GM23338 (cell line): Measurements from ENCODE around the gene ABHD16A. TPM values are rescaled to one million over a fixed set of nuclear protein-coding genes. Genes with fewer than 3 reads are reported as not detected.

ENCODE experiments used
- ATAC-seq: fragments of 200-7000 bp; cut with Tn5 transposase; 3 replicates; pipeline ENCODE4 v1.9.1; 2020
- DNase-seq: peaks from one replicate; pipeline ENCODE4 v3.0.0-alpha.2; 2015; ENCODE audit warnings: low spot score
- H2AFZ ChIP-seq: fragments of 200-600 bp; sonication (generic); 2 replicates; pipeline ENCODE4 v1.8.0; 2016; ENCODE audit warnings: antibody characterized with exemption, mild to moderate bottlenecking, moderate library complexity
- H3F3A ChIP-seq: fragments of 200-600 bp; sonication (generic); replicated peaks from 2 replicates; pipeline ENCODE4 v1.8.0; 2017; ENCODE audit warnings: antibody characterized with exemption, mixed run types, low read depth
- H3K27ac ChIP-seq: fragments of 200-600 bp; sonication (generic); 2 replicates; pipeline ENCODE4 v1.6.1; 2016; ENCODE audit warnings: low read depth
- H3K27me3 ChIP-seq: fragments of 200-600 bp; sonication (generic); 2 replicates; pipeline ENCODE4 v1.8.0; 2016; ENCODE audit warnings: mild to moderate bottlenecking, mixed run types, moderate library complexity; ENCODE audit not compliant: insufficient read depth
- H3K36me3 ChIP-seq: fragments of 200-600 bp; sonication (generic); 2 replicates; pipeline ENCODE4 v1.8.0; 2016; ENCODE audit warnings: mild to moderate bottlenecking; ENCODE audit not compliant: insufficient read depth
- H3K4me1 ChIP-seq: fragments of 200-600 bp; sonication (generic); 2 replicates; pipeline ENCODE4 v1.8.0; 2016; ENCODE audit warnings: mild to moderate bottlenecking, moderate library complexity; ENCODE audit not compliant: insufficient read depth
- H3K4me2 ChIP-seq: fragments of 200-600 bp; sonication (generic); 2 replicates; pipeline ENCODE4 v1.7.1; 2017; ENCODE audit warnings: mixed run types
- H3K4me3 ChIP-seq: fragments of 200-600 bp; sonication (generic); 2 replicates; pipeline ENCODE4 v1.6.1; 2016; ENCODE audit warnings: mixed run types
- H3K79me2 ChIP-seq: fragments of 200-600 bp; sonication (generic); replicated peaks from 2 replicates; pipeline ENCODE4 v1.8.0; 2017; ENCODE audit warnings: mild to moderate bottlenecking; ENCODE audit not compliant: insufficient read depth
- H3K9me2 ChIP-seq: fragments of 200-600 bp; sonication (generic); 2 replicates; pipeline ENCODE4 v1.8.0; 2017; ENCODE audit not compliant: insufficient read depth
- H4K20me1 ChIP-seq: fragments of 200-600 bp; sonication (generic); replicated peaks from 2 replicates; pipeline ENCODE4 v1.8.0; 2017; ENCODE audit warnings: mild to moderate bottlenecking; ENCODE audit not compliant: insufficient read depth
- H3K27ac Mint-ChIP-seq: 2 replicates; pipeline ENCODE4 v1.8.0; 2020; ENCODE audit warnings: inconsistent platforms, mild to moderate bottlenecking, moderate library complexity, mixed read lengths
- H3K27me3 Mint-ChIP-seq: 3 replicates; pipeline ENCODE4 v1.8.0; 2022; ENCODE audit warnings: low read depth, mild to moderate bottlenecking, moderate library complexity, mixed read lengths, inconsistent platforms; ENCODE audit not compliant: insufficient read depth, poor library complexity
- H3K36me3 Mint-ChIP-seq: 3 replicates; pipeline ENCODE4 v1.8.0; 2021; ENCODE audit warnings: low read depth, mild to moderate bottlenecking, inconsistent platforms, moderate library complexity, mixed read lengths
- H3K4me1 Mint-ChIP-seq: 3 replicates; pipeline ENCODE4 v1.8.0; 2020; ENCODE audit warnings: mild to moderate bottlenecking, inconsistent platforms, mixed read lengths
- H3K4me3 Mint-ChIP-seq: 3 replicates; pipeline ENCODE4 v1.8.0; 2021; ENCODE audit warnings: moderate library complexity, mild to moderate bottlenecking, inconsistent platforms, mixed read lengths
- H3K9me3 Mint-ChIP-seq: 3 replicates; pipeline ENCODE4 v1.8.0; 2020; ENCODE audit warnings: moderate library complexity, mild to moderate bottlenecking, inconsistent platforms, mixed read lengths
- CREB1 ChIP-seq: fragments of 250-450 bp; sonication (Bioruptor Pico); IDR thresholded peaks from 2 replicates; pipeline ENCODE4 v1.5.0; 2020; ENCODE audit warnings: low read depth, mild to moderate bottlenecking, moderate library complexity
- JUNB ChIP-seq: IDR thresholded peaks from one replicate; pipeline ENCODE4 v1.6.1; 2016; ENCODE audit warnings: antibody characterized with exemption; ENCODE audit not compliant: unreplicated experiment
- POLR2AphosphoS5 ChIP-seq: IDR thresholded peaks from 2 replicates; pipeline ENCODE4 v1.6.1; 2016; ENCODE audit warnings: antibody characterized with exemption, low read depth
- REST ChIP-seq: IDR thresholded peaks from one replicate; pipeline ENCODE4 v1.6.1; 2018; ENCODE audit warnings: antibody characterized with exemption; ENCODE audit not compliant: unreplicated experiment
- ZNF331 ChIP-seq: fragments of 250-450 bp; sonication (Bioruptor Pico); IDR thresholded peaks from 2 replicates; pipeline ENCODE4 v1.5.0; 2020; ENCODE audit warnings: low read depth, mild to moderate bottlenecking, moderate library complexity
- polyA plus RNA-seq: library from polyadenylated mRNA; unstranded; fragments of >200 nt; fragmentation: Nextera tagmentation; extraction: Ambion mirVana; gene quantifications from 2 replicates; pipeline ENCODE4 v1.2.1, GENCODE V29; 2016
- total RNA-seq: library from RNA; depleted of rRNA; stranded (reverse); fragments of >200 nt; shearing (Covaris generic); gene quantifications from 2 replicates; pipeline ENCODE4 v1.2.3, GENCODE V29; 2014

Gene ABHD16A
- total and polyA plus RNA-seq, 2 experiments from 2014 or later = 26.9 to 37.0 TPM

GRCh38 chr6:31660381-31661261, 42.5 kb downstream of the ABHD16A start, which contains the start of gene C6orf47:
TSS of gene C6orf47 (minus strand) at chr6:31660778. CDS start at chr6:31659947, 831 bp downstream.
- Mint-ChIP-seq H3K9me3 (no peaks in the 10 kb centered on the region), H3K4me1 (peaks cover 49% of the 10 kb centered on the region), H3K36me3 (peaks cover 46% of the 10 kb centered on the region), H3K27ac (peak within 1 kb of the TSS; percentile 95), H3K4me3 (peak within 1 kb of the TSS; percentile 90), H3K27me3 (peaks cover 19% of the 10 kb centered on the region)
- Histone ChIP-seq H3K4me2 (peak within 1 kb of the TSS; percentile 98), H3K79me2 (peaks cover 41% of the 10 kb centered on the region), H3K4me1 (peaks cover 23% of the 10 kb centered on the region), H3K27me3 (no peaks in the 10 kb centered on the region), H3F3A (peaks cover 21% of the 10 kb centered on the region; the same call in 1 of the 2 replicates), H2AFZ (peak within 1 kb of the TSS; percentile 83), H3K4me3 (peak within 1 kb of the TSS; percentile 96), H3K9me2 (no peaks in the 10 kb centered on the region), H4K20me1 (no peaks in the 10 kb centered on the region; the same call in 1 of the 2 replicates), H3K36me3 (peaks cover 12% of the 10 kb centered on the region; the same call in 1 of the 2 replicates), H3K27ac (peak within 1 kb of the TSS; percentile 95)
- peak; percentile 85 for ATAC-seq
- TF ChIP-seq POLR2AphosphoS5 = peak; percentile 88
- no peak for TF ChIP-seq JUNB
- TF ChIP-seq REST = no peak
- 0 out of 2 replicates have a peak, but pooled peaks have one; percentile 24 for TF ChIP-seq CREB1
- peak; percentile 95 for DNase-seq

GRCh38 chr6:31659649-31660380, 43.3 kb downstream of the ABHD16A start:
- ATAC-seq = peak; percentile 19
- peak; percentile 46 for DNase-seq
- Histone ChIP-seq H2AFZ (peak overlapping the region; percentile 83), H3K27me3 (no peaks in the 10 kb centered on the region), H3K79me2 (peaks cover 41% of the 10 kb centered on the region), H3K36me3 (peaks cover 12% of the 10 kb centered on the region; the same call in 1 of the 2 replicates), H3K4me2 (peak overlapping the region; percentile 98), H3K4me3 (peak overlapping the region; percentile 96), H3F3A (peaks cover 21% of the 10 kb centered on the region; the same call in 1 of the 2 replicates), H3K9me2 (no peaks in the 10 kb centered on the region), H4K20me1 (no peaks in the 10 kb centered on the region; the same call in 1 of the 2 replicates), H3K4me1 (peaks cover 23% of the 10 kb centered on the region), H3K27ac (peak overlapping the region; percentile 95)
- Mint-ChIP-seq H3K27ac (peak overlapping the region; percentile 95), H3K27me3 (peaks cover 19% of the 10 kb centered on the region), H3K4me3 (peak overlapping the region; percentile 90), H3K9me3 (no peaks in the 10 kb centered on the region), H3K4me1 (peaks cover 50% of the 10 kb centered on the region), H3K36me3 (peaks cover 47% of the 10 kb centered on the region)
- no peak for TF ChIP-seq ZNF331
- TF ChIP-seq REST = peak; percentile 65
